ENCODE results near the gene SLC12A1.

The SLC12A1 gene

DNA sequence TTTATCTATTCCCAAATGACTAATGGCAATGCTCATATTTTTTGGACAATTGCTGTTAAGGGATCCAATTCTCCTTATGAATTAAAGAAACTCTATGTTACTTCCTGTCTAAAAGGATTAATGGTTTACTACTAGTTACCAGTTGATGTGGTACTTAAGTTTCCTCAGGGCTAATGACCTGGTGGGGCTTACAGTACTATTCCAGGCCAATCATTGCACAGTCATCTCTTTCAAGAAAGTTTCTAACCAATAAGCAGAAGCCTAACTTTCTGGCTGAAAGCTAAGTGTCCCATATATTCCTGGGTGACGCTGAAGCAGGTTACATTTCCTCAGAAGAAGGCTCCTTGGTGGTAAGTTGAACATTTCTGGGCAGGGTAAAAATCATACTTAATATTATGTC lies at the start of gene SLC12A1:
Gene SLC12A1 (plus strand): TSS at position 322 of the 400 bp plus-strand sequence. CDS start 1,418 bp downstream, outside the sequence.
- no peak for DNase-seq

DNA sequence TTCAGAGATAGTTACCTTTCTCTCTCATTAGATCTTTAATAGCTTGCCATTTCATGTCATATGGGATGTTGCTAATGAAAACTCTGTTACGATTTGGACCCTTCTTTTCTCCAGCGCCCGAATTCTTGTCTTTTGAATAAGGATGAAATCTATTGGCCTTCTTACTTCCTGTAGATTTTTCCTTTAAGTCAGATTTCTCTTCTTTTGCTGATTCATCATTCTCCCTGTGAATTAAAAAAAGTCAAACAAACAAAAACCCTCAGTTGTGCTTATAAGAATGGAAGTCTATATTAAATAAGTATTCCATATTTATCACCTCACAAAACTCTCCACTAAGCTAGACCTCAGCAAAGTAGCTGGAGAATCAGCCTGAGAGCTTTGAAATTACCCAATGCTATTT lies 37.5 kb upstream of the SLC12A1 start:
- no peak for DNase-seq

DNA sequence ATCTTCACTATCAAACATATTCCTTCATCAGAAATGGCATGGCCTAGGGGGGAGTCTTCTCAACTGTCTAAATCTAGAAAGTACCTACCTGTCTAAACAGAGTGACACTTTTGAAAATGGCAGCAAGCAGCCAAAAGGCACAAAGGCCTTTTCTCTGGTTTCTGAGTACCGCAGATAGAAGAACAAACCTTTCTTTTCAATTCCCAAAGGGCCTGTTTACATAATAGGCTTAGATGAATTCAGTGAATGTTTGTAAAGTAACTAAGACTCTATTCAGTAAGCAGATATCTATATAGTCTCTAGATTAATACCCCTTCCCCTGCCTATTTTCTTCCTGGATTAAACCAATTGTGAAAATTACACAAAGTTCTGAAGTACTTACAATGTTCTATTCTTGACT lies 35.1 kb upstream of the SLC12A1 start:
- DNase-seq = no peak

DNA sequence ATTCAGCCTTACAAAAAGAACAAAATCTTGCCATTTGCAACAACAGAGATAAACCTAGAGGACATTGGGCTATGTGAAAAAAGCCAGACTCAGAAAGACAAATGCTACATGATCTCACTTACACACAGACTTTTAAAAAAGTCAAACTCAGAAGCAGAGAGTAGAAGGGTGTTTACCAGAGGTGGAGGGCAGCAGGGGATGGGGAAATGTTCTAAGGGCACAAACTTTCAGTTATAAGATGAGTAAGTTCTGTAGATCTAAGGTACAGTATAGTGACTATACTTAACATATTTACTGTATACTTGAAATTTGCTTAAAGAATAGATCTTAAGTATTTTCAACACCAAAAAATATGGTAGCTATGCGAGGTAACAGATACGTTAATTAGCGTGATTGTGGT lies 31.0 kb upstream of the SLC12A1 start:
- no peak for DNase-seq

DNA sequence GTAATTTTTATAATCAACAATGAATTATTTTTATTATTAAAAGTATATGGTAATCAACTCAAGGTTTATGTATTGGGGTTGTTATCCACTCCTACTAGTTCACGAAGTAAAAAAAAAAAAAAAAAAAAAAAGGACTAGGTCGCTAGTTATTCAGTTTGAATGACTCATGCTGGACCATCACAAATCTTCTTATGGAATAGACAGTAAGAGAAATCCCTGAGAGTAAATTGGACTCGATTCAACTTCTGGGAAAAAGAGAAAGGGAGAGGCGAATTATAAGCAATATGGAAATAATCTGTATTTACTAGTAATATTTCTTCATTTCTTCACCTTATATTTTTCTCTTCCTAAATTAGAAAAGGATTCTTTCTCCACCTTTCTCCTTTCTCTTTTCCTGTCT lies 30.0 kb upstream of the SLC12A1 start:
- DNase-seq = no peak

DNA sequence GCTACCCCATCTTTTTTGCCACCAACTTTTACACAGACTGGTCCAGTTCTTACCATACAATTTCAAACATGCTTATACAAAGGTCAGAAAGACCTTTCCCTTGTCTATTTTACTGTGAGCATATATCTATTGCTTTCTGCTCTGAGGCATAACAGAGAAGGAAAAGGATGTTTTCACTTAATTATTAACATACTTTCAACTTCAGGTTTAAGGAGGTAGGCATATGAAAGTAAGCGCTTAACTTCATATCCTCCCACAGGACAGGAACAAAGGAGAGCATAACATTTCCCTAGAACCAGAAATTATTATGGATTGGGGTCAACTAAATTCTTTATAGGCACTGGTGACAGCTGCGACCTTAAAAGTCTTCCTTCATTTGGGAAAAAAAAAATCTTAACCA lies 29.1 kb upstream of the SLC12A1 start:
- DNase-seq = no peak

DNA sequence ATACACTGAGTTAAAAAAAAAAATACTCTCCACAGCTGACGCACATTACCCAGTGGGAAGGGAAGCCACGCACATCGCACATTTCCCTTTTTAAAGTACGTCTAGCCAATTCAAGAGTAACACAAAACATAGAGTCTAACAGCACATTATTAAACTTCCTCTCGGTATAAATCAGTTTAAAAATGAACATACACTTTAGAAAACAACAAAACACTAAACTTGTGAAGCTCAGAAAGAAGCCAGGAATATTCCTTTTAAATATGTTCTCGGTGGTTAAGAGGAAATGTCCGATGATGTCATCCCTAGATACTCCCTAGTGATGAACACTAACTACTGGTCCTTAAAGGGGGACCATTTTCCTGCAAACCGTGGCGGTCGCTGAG lies 28.7 kb upstream of the SLC12A1 start:
- DNase-seq = no peak

DNA sequence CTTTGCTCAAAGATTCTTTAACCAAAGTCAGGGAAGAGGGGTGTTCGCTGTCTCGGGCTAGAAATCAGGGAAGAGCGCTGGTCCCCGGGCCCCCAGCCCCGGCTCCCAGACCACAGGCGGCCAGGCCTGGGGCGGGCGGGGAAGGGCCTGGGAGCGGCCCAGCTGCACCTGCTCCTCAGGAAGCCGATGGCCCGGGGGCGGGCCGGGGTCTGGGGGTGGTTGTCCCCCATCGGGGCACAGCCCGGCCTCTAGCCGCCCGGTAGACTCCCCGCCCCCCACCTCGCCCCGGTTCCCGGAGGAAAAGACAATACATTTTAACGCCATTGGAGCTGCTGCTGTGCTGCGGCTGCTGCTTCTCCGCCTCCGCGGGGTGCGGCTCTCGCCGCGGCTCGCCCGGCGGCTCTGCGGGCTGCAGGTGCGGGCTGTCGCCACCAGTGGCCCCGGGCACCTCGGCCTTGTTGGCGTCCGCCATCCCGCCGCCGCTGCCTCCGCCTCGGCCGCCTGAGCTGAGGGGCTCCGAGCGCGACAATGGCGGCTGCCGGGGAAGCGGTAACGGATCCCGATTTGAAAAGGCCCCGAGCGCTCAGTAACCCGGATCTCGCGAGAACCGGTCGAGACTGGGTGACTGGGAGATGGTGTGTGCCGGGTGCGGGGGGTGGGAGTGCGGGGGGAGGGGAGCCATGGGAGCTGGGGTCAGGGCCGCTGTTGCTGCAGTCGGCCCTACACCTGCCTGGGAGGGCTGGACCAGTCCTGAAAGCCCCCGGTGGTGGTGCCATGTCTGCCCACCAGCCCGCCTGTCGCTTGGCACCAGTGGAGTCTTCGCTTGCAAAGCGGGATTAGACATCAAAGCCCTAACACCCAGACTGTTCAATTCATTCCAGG lies 28.1 kb upstream of the SLC12A1 start, which contains the start of gene MYEF2:
Gene MYEF2 (minus strand): TSS at position 530 of the 882 bp plus-strand sequence. CDS start 58 bp downstream, at position 472.
- peak; percentile 55 for DNase-seq

DNA sequence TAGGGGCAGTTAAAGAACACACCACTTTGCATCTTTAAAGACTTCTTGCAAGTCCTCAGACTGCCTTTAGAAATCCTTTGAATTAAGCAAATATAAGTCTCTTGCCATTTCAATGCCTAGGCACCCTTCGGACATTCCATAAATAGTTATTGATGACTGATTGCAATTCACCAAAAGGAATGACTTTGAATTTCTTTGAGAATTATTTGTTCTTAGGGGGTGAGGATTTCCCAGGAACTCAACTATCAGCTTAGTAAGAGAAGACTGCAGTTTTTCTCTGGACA lies 27.5 kb upstream of the SLC12A1 start:
- no peak for DNase-seq

DNA sequence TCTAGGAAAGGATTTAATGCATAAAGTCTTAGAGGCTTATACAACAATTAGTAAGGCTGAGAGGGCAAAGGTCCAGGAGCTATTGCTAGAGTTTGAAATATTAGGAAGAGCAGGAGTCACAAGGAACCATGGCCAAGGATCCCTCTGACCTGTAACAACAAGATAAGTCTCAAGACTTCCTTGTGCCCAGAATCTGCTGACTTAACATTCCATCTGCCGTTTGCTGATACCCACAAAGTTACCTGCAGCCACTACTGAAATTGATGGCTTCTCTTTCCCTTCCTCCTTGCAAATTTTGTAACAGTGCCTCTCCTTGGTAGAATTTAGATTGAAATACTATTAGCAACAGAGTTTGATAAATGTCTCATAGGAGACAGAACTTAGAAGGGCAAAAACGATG lies 23.4 kb upstream of the SLC12A1 start:
- no peak for DNase-seq

DNA sequence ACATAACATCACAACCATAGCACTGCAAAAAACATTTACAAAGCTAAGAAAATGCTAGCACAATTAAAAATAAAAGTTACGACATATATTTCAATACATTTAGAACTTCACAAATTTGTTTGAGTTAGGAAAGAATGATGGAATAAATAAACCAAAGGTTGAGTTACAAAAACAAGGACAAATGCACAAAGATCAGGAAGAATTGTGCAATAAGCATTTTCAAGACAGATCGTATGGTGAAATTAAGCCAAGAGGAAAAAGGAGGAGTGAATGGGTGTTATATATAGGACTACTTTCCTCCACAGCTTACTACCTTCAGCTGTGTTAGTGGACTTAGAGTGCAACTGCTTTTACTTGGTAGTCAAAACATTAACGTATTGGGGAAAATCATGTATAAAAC lies 20.6 kb upstream of the SLC12A1 start:
- DNase-seq = no peak

DNA sequence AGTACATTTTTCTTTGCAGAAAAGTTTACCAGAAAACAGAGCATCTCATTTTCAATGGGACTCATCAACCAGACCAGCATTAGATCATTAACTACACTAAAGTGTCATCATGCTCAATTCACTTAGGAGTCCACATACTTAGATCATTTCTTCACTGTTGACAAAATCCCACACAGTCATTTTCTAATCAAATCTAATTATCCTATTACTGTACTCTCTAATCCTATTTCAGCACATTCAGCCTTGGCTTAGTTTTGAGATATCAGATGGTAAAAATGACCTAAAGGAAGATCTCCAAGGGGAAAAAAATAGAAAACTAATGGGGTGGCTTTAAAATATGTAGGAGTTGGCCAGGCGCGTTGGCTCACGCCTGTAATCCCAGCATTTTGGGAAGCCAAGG lies 19.8 kb upstream of the SLC12A1 start:
- no peak for DNase-seq

DNA sequence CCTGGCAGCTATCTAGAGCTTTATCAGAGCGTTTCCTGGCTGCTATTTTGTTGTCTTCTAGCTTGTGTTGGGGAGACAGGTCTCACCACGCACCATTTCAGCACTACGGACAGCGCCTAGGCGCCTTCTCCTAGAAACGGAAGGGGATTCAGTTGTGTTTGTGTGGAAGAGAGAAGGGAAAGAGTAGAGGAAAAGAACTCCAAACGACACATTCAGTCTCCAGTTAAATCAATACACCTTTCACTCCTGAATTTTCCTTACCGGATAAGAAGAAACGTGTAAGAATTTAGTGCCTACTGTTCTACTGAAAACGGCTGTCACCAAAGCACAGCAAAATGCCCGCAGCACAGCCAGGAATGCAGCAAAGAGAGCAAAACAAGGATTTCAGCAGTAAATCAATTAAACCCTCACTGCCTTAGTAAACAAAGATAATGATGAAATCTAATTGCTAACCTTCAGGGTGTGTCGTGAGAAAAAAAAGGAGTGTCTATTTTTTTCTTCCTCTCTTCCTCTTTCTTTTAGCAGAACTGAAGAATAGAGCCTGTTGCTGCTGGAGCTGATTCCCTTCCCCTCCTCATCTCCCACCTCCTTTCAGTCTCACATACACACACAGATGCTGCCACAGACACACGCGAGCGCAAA lies 15.0 kb upstream of the SLC12A1 start:
- DNase-seq = no peak

DNA sequence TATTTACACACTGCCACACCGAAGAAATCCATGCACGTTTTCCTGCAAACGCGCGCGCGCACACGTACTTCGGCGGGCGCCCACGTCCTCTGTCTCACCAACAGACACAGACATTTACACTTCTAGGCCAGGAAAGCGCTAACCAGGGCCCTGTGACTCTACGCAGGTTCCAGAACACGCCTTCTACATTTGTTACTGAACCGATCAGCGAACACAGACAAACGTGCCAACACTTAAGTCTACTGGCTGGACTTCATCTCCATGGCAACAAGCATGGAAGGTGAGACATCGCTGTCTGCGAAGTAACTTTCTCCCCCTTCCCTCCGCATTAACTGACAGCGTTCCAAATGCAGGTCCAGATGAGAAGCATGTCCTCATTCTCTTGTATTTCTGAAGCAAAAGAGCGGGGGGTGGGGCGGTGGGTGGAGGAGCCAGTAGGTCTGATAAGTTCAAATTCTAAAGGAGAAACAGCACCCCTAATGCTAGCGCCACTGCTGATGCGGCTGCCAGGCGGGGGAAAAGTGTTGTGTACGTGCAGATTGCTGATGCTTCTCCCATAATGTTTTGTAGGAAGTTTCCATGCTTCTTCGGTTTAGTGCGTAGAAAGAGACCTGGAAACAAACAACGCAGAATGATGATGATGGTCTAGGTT lies 14.4 kb upstream of the SLC12A1 start, which contains the start of gene CTXN2:
Gene CTXN2 (plus strand): TSS at position 92 of the 652 bp plus-strand sequence. CDS start 9,636 bp downstream, outside the sequence.
- no peak for DNase-seq

DNA sequence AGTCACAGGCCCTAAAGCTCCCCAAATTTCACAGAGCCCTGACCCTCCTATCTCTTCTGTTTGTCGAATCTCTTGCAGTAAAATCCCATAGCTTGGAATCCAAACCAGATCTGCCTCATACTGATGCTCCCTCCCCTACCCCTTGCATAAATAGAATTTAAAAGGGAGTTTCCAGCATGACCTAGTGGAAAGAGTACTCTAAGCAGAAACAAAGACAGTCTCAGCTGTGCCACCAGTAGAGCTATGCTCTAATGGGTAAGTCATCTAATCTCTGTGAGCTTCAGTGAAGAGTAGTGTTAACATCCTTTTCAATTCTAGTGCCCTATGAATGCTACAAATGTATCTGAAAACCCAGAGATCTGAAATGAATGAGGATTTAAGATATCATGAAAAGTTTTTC lies 4.0 kb upstream of the SLC12A1 start:
- DNase-seq = no peak

DNA sequence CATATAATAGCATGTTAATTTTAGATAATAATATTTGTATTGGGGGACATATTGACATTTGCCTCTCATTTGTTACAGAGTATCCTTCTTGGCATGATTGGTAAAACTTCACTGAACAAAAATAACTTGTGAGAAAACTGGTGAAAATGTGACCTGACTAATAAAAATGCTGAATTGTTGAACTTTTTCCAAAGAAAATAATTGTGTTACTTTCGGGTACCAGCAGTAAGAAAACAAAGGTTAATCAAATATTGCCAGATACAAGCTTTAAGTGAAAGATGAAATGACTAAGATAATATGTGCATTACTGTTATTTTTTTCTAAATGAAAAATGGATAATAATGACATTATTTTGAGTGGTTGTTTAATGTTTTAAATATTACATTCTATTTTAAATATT lies 15.2 kb downstream of the SLC12A1 start:
- no peak for DNase-seq

DNA sequence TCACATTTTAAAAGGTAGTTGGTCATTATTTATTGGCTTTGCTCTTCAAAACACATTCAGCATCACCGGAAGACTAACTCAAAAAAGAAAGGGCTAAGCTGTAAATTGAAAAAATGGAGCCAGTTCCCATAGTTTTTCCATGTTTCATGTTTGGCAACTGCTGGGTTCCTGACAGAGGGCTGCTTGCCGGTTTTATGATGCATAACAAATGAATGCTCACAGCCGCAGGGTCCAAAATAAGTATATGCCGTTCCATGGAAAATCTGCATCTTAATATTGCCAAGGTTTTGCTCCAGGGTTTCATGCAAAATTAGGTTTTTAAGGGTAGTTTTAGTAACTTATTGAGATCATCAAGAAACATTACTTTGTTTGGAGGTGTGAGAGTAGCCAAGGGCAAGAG lies 15.8 kb downstream of the SLC12A1 start:
- DNase-seq = no peak

DNA sequence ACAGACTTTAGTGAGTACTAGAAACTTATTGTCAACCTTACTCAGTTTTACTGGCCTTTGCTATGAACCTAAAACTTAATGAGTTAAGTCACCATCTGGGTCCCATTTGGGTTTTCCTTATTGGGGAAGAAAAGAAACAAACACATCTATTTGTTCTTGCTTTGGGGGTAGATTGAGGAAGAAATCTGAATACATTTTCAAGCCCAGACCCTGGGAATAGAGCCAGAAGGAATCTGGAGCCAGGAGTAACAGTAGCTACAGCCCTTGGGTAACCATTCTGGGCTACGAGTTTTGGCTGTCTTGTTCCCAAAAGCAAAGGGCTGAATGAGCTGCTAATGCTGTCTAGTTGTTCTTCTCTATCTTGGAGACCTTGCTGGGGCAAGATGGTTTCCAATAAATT lies 16.5 kb downstream of the SLC12A1 start:
- DNase-seq = no peak

DNA sequence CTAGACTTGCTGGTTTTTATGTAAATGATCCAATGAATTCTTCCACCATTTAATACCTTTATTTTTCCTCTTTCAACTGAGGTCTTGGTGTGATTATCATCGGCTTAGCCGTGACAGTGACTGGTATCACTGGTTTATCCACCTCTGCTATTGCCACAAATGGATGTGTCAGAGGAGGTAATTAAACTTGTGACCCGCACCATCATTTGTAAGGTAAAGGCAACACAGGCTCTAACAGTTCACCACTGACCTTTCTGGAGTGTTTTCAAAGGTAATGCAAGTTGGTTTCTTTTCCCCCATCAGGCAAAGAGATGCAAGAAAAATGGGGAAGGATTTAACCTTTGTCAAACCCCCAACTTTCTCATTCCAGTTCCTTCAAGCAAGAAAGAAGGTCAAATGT lies 19.7 kb downstream of the SLC12A1 start:
- DNase-seq = no peak

DNA sequence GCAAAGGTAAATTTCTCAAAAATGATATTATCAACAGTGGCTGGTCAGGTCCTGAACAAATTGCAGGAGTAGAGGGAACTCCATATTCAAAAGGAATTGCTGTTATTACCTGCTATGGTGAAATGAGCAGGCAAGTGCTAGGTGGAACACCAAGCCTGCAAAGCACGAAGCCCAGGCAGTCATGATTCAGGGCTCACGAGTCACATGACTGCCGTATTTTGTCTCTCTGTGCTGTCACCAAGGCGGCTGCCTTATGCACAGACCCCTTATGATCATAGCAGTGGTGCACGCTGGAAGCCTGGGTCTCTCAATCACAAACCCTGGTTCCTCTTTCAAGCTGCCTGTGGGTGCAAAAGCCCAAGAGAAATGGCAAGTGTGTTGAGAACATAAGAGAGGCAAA lies 24.4 kb downstream of the SLC12A1 start:
- no peak for DNase-seq

DNA sequence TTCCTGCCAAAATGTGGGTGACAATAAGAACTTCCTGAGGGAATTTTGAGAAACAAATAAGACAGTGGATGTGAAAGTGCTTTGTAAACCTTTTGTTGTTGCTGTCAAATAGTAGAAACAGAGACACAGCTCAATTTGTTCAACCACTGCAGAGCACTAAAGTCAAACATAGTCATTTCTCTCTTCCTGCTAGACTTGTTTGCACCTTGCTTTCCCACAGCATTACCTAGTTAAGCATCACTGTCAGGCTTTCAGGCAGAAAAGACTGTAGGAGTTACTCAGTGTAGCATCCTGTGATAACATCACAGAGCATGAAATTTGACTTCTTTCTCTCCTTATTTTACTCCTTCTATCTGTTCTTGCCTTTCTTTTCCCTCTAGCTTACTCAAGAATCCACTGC lies 27.1 kb downstream of the SLC12A1 start:
- DNase-seq = no peak

DNA sequence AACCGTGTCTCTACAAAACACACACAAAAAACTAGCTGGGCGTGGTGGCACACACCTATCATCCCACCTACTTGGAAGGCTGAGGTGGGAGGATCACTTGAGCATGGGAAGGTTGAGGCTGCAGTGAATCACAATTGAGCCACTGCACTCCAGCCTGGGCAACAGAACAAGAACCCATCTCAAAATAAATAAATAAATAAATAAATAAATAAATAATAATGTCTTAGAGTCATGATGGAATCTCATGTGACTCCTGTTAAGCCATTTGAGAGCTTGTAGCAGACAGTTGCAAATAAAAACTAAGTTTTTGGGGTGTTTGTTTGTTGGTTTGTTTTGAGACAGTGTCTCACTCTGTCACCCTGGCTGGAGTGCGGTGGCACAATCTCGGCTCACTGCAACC lies 33.2 kb downstream of the SLC12A1 start:
- no peak for DNase-seq

DNA sequence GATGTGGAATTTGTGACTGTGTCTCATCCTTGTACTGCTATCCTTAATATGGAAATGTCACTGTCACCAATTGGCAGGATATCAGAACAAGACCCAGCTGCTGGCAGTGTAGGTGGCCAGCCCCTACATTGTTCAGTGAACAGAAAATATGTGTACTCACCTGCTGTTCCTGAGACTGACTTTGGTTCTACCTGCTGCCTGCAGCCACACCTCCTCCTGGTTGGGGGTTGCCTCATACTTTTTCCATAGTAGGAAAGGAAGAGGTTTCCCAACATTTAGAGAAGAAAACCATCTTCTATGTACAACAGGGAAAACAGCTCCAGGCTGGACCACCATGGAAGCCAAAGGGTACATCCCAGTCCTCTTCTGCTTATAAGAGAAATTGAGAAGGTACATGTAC lies 35.9 kb downstream of the SLC12A1 start:
- DNase-seq = no peak

DNA sequence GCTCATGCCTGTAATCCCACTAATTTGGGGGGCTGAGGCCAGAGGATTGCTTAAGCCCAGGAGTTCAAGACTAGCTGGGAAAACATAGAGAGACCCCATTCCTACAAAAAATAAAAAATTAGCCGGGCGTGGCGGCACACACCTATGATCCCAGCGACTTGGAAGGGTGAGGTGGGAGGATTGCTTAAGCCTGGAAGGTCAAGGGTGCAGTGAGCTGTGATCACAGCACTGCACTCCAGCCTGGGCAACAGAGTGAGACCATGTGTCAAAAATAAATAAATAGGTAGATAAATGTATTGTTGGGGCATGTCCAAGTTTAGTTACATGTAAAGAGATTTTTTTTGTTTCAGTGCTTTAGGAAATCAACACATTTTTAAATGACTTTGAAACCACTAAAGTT lies 36.4 kb downstream of the SLC12A1 start:
- no peak for DNase-seq
